Measurements from ENCODE around the gene WDR47. TPM values are rescaled to one million over a fixed set of nuclear protein-coding genes. Genes with fewer than 3 reads are reported as not detected.

Gene WDR47
- total and polyA plus RNA-seq, 2 of the 8 experiments (the other 6 are each of a cell fraction or from before 2014, with no cell fraction given): 1.9 to 6.7 TPM

DNA sequence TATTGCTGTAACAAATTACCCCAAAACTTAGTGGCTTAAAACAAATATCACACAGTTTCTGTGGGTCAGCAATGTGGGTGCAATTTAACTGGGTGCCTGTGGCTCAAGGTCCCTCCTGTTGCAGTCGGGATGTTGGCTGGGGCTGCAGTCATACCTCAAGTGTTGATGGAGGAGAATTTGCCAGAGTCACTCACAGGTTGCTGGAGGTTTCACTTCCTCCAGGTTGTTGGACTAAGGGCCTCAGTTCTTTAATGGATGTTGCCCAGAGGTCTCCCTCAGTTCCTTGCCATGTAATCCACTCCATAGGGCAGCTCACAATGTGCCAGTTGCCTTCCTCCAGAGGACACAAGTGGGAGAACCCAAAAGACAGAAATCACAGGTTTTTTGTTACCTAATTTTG lies 36.4 kb upstream of the WDR47 start:
- H3K79me1 ChIP-seq (ENCODE audit: low read depth, low read length): no peaks in the 10 kb centered on the region
- H3K14ac ChIP-seq (ENCODE audit: insufficient read length): no peak overlapping the region
- H4K91ac ChIP-seq (replicated peaks; ENCODE audit: insufficient read length, low read length): no peak overlapping the region
- peaks cover 0 to 6% of the 10 kb centered on the region in 2 experiments; a peak in 1 of 4 replicates for H3K9me3 ChIP-seq (ENCODE audit: insufficient read depth in 2 of 2, low read depth in 1 of 2, low read length in 1 of 2)
- no peak overlapping the region for H4K8ac ChIP-seq (ENCODE audit: extremely low read depth, insufficient read depth, low read length)
- DNase-seq (ENCODE audit: low read depth in 1 of 2, low spot score in 2 of 2) (no peak), FAIRE-seq (no peak)
- no peak overlapping the region for H3K56ac ChIP-seq (replicated peaks; ENCODE audit: insufficient read length, low read depth, low read length)
- ChIA-PET CTCF (ENCODE audit: partially characterized antibody) (interaction anchor here (0.6 kb wide), 1 partner anchor 68 kb away, joined by 3 read pairs; no protein-coding TSS in a partner anchor), POLR2A (ENCODE audit: partially characterized antibody) (interaction anchor here (1.3 to 5.5 kb wide), 2 partner anchors 11 to 22 kb away, joined by 4 to 34 read pairs; no protein-coding TSS in a partner anchor)
- no peak overlapping the region for H3K9ac ChIP-seq (replicated peaks in 1 of 4; ENCODE audit: extremely low read depth in 1 of 4, low read depth in 3 of 4, low read length in 3 of 4)
- no peak overlapping the region for H2BK5ac ChIP-seq (ENCODE audit: low read depth, low read length)
- no peak overlapping the region for H4K5ac ChIP-seq (ENCODE audit: insufficient read length, low read depth, low read length)
- H4K20me1 ChIP-seq (replicated peaks in 1 of 2; ENCODE audit: control insufficient read depth in 1 of 2, insufficient read depth in 2 of 2, low read length in 2 of 2): no peaks in the 10 kb centered on the region
- H3K36me3 ChIP-seq (ENCODE audit: control insufficient read depth in 2 of 4, insufficient read depth in 4 of 4, low read length in 3 of 4): peaks cover 0 to 6% (median 0%) of the 10 kb centered on the region in 4 experiments; a peak in 2 of 8 replicates
- H2BK12ac ChIP-seq (ENCODE audit: low read depth, low read length): no peak overlapping the region; the same call in 1 of the 2 replicates
- no peak overlapping the region for H3K27ac ChIP-seq (ENCODE audit: low read depth, low read length)
- H2AK5ac ChIP-seq (ENCODE audit: low read depth, low read length): no peak overlapping the region
- no peak overlapping the region for H3K23ac ChIP-seq (ENCODE audit: insufficient read length)
- H3K4me1 ChIP-seq (replicated peaks in 1 of 4; ENCODE audit: control insufficient read depth in 3 of 4, insufficient read depth in 4 of 4, low read length in 3 of 4): peaks cover 0 to 4% (median 1%) of the 10 kb centered on the region in 4 experiments; a peak in 4 of 7 replicates
- H2AFZ ChIP-seq (ENCODE audit: low read length): 0 out of 2 replicates have a peak overlapping the region, but pooled peaks have one; percentile 64
- H3K23me2 ChIP-seq (ENCODE audit: low read depth, low read length): no peaks in the 10 kb centered on the region; the same call in 1 of the 2 replicates
- H3K79me2 ChIP-seq (ENCODE audit: control insufficient read depth in 1 of 2, insufficient read depth in 2 of 2, low read length in 2 of 2): peaks cover 0 to 14% of the 10 kb centered on the region in 2 experiments; a peak in 3 of 4 replicates
- H3K4me2 ChIP-seq (ENCODE audit: insufficient read depth in 1 of 2, low read depth in 2 of 2, low read length in 2 of 2): no peak overlapping the region
- H2BK120ac ChIP-seq (replicated peaks; ENCODE audit: low read depth, low read length): no peak overlapping the region
- H3K27me3 ChIP-seq (replicated peaks in 1 of 4; ENCODE audit: control insufficient read depth in 3 of 4, extremely low read depth in 1 of 4, insufficient read depth in 3 of 4, low read length in 3 of 4): no peaks in the 10 kb centered on the region
- H2BK20ac ChIP-seq (ENCODE audit: low read length): no peak overlapping the region
- H3K18ac ChIP-seq (ENCODE audit: extremely low read depth, low read length): no peak overlapping the region
- WGBS, 2 experiments (ENCODE audit: extremely low coverage in 1 of 2, insufficient coverage in 1 of 2, insufficient read length in 1 of 2, insufficient replicate concordance in 2 of 2, low coverage in 1 of 2, low lambda C conversion rate in 2 of 2, missing lambda C conversion rate in 1 of 2): 86% methylated on average over 1 of the region's 1 CpG; no CpG with 5 or more reads in 1 of the 2 experiments
- H3K4ac ChIP-seq (replicated peaks; ENCODE audit: insufficient read length, low read depth, low read length): no peak overlapping the region
- no peak overlapping the region for H3K4me3 ChIP-seq (ENCODE audit: extremely low read depth in 1 of 4, insufficient read depth in 2 of 4, low read depth in 3 of 4, low read length in 4 of 4)
- H2BK15ac ChIP-seq (ENCODE audit: low read length): no peak overlapping the region
- TF ChIP-seq RXRA (IDR thresholded peaks at IDR 0.05; ENCODE audit: insufficient read depth, low read depth, low read length) (no peak), POU5F1 (IDR thresholded peaks at IDR 0.05; ENCODE audit: low read depth, low read length) (no peak), JUND (IDR thresholded peaks at IDR 0.05; ENCODE audit: low read length) (no peak)
- TF ChIP-seq, protein P1, sequence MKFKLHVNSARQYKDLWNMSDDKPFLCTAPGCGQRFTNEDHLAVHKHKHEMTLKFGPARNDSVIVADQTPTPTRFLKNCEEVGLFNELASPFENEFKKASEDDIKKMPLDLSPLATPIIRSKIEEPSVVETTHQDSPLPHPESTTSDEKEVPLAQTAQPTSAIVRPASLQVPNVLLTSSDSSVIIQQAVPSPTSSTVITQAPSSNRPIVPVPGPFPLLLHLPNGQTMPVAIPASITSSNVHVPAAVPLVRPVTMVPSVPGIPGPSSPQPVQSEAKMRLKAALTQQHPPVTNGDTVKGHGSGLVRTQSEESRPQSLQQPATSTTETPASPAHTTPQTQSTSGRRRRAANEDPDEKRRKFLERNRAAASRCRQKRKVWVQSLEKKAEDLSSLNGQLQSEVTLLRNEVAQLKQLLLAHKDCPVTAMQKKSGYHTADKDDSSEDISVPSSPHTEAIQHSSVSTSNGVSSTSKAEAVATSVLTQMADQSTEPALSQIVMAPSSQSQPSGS (IDR thresholded peaks at IDR 0.05; ENCODE audit: low read length): no peak
